Measurements from ENCODE around the gene C11orf71. TPM values are rescaled to one million over a fixed set of nuclear protein-coding genes. Genes with fewer than 3 reads are reported as not detected.

C11orf71 gene, protein sequence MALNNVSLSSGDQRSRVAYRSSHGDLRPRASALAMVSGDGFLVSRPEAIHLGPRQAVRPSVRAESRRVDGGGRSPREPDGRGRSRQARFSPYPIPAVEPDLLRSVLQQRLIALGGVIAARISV
- 1 to 10 TPM; 5.0 to 5.5 TPM for total RNA-seq

DNA sequence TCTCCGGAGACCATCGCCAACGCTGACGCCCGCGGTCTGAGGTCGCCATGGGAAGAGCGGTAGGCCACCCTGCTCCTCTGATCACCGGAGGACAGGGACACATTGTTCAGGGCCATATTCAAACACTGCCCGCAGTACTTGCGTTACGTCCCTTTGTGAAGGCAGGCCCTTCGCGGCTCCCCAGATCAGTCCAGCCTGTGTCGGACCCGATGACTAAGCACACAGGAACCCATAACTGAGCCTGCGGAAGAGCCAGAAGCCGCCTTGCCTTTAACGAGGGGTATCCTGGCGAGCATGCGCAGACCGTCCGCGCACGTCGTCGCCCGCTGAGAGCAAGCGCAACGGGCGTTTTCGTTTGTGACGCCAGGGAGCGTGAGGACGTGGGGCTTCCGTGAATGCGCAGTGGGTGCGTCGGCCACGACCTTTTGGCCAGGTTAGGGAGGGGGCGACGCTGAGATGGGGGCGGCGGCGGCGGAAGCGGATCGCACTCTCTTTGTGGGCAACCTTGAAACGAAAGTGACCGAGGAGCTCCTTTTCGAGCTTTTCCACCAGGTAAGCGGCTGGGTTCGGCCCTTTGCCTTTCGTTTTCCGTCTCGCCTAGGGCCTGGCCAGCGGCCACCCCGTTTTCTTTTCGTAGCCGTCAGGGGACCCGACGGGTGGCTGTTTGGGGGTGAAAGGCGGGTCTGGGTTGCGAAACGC is at the start of gene C11orf71, which contains the start of gene RBM7:
C11orf71 (minus strand) TSS at position 296 of the 699 bp plus-strand sequence; CDS start at position 116, 180 bp downstream.
RBM7 (plus strand) TSS at position 451 of the 699 bp plus-strand sequence; CDS start at position 457, 6 bp downstream.
- Mint-ChIP-seq H3K36me3 (peaks cover 22% of the 10 kb centered on the region), H3K27me3 (no peaks in the 10 kb centered on the region), H3K4me3 (peak within 1 kb of the TSS; percentile 97), H3K27ac (peak within 1 kb of the TSS; percentile 99), H3K4me1 (ENCODE audit: low read depth) (peaks cover 48% of the 10 kb centered on the region), H3K9me3 (no peaks in the 10 kb centered on the region)
- POLR2A ChIA-PET, result interaction anchor here (0.6 kb wide), 1 partner anchor 630 kb away, joined by 4 read pairs; no protein-coding TSS in a partner anchor
- CTCF ChIA-PET, result interaction anchor here (1.4 kb wide), 1 partner anchor 9 kb away, joined by 3 read pairs; no protein-coding TSS in a partner anchor
- DNase-seq, result peak; percentile 98
- intact Hi-C loops (cut with micrococcal nuclease), result loop anchor here (1.0 to 5.0 kb wide), 5 partner anchors 39 to 627 kb away; partner anchors contain the start of genes REXO2, USP28 and ZW10

DNA sequence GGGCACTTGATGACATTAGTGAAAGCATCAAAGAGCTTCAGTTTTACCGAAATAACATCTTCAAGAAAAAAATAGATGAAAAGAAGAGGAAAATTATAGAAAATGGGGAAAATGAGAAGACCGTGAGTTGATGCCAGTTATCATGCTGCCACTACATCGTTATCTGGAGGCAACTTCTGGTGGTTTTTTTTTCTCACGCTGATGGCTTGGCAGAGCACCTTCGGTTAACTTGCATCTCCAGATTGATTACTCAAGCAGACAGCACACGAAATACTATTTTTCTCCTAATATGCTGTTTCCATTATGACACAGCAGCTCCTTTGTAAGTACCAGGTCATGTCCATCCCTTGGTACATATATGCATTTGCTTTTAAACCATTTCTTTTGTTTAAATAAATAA is 49.5 kb upstream of the C11orf71 start:
- POLR2A ChIA-PET, result no interaction called here

DNA sequence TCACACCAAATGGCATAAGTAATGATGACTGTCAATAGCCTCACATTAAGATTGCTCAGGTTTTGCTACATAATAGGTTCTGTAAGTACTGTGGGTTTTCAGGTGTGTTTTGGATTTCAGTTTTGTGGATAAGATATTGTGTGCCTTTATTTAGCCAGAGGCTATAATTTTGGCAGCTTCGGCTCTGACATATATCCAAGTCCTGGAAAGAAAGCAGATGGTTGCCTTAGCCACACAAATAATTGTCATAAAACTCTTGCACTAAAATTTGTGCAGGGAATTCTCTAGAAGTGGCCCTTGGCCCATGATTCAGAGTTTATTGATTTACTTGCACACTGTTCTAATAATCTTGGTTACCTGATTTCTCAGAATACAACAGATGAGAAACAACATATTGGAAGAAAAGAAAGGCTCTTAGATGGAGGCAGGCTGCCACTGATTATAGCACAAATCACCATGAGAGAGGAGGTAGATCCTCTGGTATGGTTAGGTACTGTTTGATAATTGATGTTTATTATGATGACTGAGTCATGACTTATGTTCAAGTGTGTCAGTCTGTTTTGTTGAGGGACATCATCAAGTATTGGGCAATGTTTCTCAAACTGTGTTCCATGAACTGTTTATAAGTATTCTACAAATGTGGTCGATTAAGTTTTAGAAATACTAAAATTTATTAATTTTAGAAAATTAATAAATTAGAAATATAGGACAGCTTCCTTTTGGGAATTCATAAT is 48.6 kb upstream of the C11orf71 start:
- Mint-ChIP-seq H3K27ac (no peak overlapping the region), H3K4me1 (ENCODE audit: low read depth) (peaks cover 8% of the 10 kb centered on the region), H3K27me3 (no peaks in the 10 kb centered on the region), H3K9me3 (no peaks in the 10 kb centered on the region), H3K36me3 (peaks cover 45% of the 10 kb centered on the region), H3K4me3 (no peak overlapping the region)
- ChIA-PET POLR2A (no interaction called here), CTCF (no interaction called here)
- no peak for DNase-seq
- intact Hi-C loops (cut with micrococcal nuclease), result no loop called here

More for the DNA sequence above, 49.5 kb upstream of the C11orf71 start:
- no peaks in the 10 kb centered on the region for H3K9me3 Mint-ChIP-seq
- intact Hi-C loops (cut with micrococcal nuclease), result no loop called here
- no peaks in the 10 kb centered on the region for H3K27me3 Mint-ChIP-seq
- peaks cover 8% of the 10 kb centered on the region for H3K4me1 Mint-ChIP-seq (ENCODE audit: low read depth)
- H3K36me3 Mint-ChIP-seq, result peaks cover 45% of the 10 kb centered on the region
- DNase-seq, result no peak
- H3K4me3 Mint-ChIP-seq, result no peak overlapping the region
- CTCF ChIA-PET, result no interaction called here
- H3K27ac Mint-ChIP-seq, result no peak overlapping the region

DNA sequence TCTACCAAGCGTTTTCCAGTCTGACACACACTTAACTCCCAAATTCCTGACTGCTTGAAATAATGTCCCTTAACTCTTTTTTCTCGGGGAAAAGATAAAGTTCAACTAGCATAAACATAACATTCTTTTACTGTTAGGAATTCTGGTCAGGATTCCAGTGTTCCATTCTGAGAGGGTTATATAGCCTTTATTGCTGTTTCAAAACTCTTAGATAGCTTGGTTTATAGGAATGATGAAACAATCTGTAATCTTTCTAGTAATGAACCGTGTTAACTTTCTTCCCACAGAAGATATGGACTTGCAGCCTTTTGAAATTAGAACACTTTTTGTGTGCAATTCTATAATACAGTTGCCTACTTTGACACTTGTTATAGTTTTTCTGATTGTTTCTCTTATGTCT is 47.6 kb upstream of the C11orf71 start:
- peaks cover 40% of the 10 kb centered on the region for H3K36me3 Mint-ChIP-seq
- H3K27me3 Mint-ChIP-seq, result no peaks in the 10 kb centered on the region
- peaks cover 12% of the 10 kb centered on the region for H3K4me1 Mint-ChIP-seq (ENCODE audit: low read depth)
- H3K27ac Mint-ChIP-seq, result no peak overlapping the region
- ChIA-PET POLR2A (no interaction called here), CTCF (no interaction called here)
- intact Hi-C loops (cut with micrococcal nuclease), result no loop called here
- DNase-seq, result no peak
- H3K9me3 Mint-ChIP-seq, result no peaks in the 10 kb centered on the region
- no peak overlapping the region for H3K4me3 Mint-ChIP-seq

DNA sequence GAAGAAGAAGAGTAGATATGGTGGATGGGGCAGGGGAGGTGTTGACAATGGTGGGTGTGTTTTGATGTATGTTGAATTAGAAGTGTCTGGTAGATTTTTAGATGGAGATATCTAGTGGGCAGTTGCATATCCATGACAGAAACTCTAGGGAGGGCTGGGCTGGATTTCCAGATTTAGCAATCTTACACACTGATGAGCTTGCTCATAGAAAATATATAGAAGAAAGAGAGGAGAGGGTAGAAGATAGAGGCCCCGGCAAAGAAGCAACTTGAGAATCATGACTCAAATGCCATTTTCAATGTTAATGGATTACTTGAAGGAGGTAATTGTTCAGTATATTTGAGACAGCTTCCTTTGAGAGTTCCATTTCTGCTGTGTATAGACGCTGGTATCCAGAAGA is 47.1 kb upstream of the C11orf71 start:
- H3K9me3 Mint-ChIP-seq, result no peaks in the 10 kb centered on the region
- no peak for DNase-seq
- ChIA-PET CTCF (no interaction called here), POLR2A (no interaction called here)
- H3K27ac Mint-ChIP-seq, result no peak overlapping the region
- peaks cover 40% of the 10 kb centered on the region for H3K36me3 Mint-ChIP-seq
- intact Hi-C loops (cut with micrococcal nuclease), result no loop called here
- no peak overlapping the region for H3K4me3 Mint-ChIP-seq
- peaks cover 12% of the 10 kb centered on the region for H3K4me1 Mint-ChIP-seq (ENCODE audit: low read depth)
- H3K27me3 Mint-ChIP-seq, result no peaks in the 10 kb centered on the region

DNA sequence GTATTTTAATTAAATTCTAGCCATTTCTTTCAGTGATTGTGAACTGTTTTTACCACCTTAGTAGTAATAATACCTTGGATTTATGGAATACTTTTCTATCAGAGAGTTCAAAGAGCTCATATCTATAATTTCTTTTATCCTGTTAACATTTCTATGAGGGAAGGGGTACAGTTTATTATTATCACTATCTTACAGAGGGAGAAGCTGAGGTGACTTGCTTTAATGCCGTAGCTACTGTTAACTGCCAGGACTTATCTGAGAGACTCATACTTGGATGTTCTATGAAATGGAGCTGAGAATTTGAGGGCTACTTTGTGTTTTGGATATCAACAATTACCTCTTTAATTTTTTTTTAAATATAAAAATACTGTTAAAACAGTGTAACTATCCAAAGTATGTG is 42.2 kb upstream of the C11orf71 start:
- CTCF ChIA-PET, result interaction anchor here (0.8 to 1.0 kb wide), 2 partner anchors 102 to 146 kb away, joined by 4 read pairs; partner anchors contain the start of gene NNMT
- no peak for DNase-seq
- peaks cover 39% of the 10 kb centered on the region for H3K4me1 Mint-ChIP-seq (ENCODE audit: low read depth)
- no peak overlapping the region for H3K4me3 Mint-ChIP-seq
- H3K9me3 Mint-ChIP-seq, result no peaks in the 10 kb centered on the region
- POLR2A ChIA-PET, result no interaction called here
- peaks cover 30% of the 10 kb centered on the region for H3K36me3 Mint-ChIP-seq
- no peak overlapping the region for H3K27ac Mint-ChIP-seq
- H3K27me3 Mint-ChIP-seq, result no peaks in the 10 kb centered on the region
- intact Hi-C loops (cut with micrococcal nuclease), result no loop called here

DNA sequence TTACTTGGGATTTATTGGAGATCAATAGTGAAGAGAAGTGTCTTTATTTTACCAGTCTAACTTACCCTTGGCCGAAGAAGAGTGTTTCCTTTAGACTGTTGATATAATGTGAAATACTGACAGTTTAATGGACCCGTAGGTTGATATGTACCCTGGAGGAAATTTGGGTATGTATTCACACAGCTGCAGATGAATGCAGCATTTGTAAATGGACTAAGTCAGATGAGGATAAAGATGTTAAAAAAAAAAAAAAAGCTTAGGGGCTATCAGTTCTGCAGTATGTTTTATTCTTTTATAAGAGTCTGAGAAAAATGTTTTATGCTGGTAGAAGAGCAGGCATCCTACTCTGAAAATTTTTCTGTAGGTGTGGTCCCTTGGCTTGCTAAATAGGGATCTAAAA is 41.6 kb upstream of the C11orf71 start:
- H3K4me3 Mint-ChIP-seq, result no peak overlapping the region

DNA sequence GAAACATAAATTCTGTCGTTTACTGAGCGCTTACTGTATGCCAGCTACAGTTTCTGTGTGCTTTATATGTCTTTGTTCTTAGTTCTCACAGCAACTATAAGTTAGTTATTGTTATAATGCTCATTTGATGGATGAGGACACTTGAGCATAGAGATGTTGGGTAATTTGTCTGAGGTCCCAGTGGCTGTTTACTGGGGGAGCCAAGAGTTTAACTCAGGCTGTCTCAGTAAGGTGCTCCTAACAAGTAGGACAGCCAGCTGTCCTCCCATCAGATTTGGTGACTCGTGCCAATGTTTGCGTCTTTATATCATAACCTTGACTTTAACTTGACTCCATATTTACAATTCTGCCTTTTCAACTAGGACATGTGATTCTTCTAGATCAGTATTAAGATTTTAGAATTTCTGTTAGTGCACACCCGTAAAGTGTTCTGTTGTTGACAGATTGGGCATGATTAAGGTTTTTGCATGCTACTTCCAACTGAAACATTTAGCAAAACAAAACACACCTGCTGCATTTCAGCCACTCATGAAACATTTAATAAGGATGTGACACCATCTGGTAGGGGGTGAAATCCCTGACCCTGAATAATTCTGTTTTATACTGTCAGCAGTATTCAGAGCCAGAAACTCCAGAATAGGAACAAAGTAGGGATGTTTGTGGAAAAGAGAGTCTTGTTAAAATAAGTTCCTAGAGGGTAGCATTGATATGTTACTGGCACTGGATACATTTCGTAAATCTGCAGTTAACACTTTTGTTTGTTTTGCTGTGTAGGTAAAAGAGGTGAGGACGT is 40.9 kb upstream of the C11orf71 start:
- no peak overlapping the region for H3K27ac Mint-ChIP-seq
- POLR2A ChIA-PET, result no interaction called here
- no peaks in the 10 kb centered on the region for H3K27me3 Mint-ChIP-seq
- CTCF ChIA-PET, result interaction anchor here (0.9 kb wide), 1 partner anchor 112 kb away, joined by 3 read pairs; no protein-coding TSS in a partner anchor
- no peak overlapping the region for H3K4me3 Mint-ChIP-seq
- intact Hi-C loops (cut with micrococcal nuclease), result no loop called here
- DNase-seq, result no peak
- peaks cover 31% of the 10 kb centered on the region for H3K4me1 Mint-ChIP-seq (ENCODE audit: low read depth)
- peaks cover 20% of the 10 kb centered on the region for H3K36me3 Mint-ChIP-seq
- no peaks in the 10 kb centered on the region for H3K9me3 Mint-ChIP-seq

More for the DNA sequence above, 41.6 kb upstream of the C11orf71 start:
- intact Hi-C loops (cut with micrococcal nuclease), result no loop called here
- CTCF ChIA-PET, result interaction anchor here (0.8 to 1.0 kb wide), 2 partner anchors 101 to 146 kb away, joined by 4 read pairs; partner anchors contain the start of gene NNMT
- Mint-ChIP-seq H3K9me3 (no peaks in the 10 kb centered on the region), H3K27me3 (no peaks in the 10 kb centered on the region), H3K27ac (no peak overlapping the region), H3K4me1 (ENCODE audit: low read depth) (peaks cover 35% of the 10 kb centered on the region), H3K36me3 (peaks cover 26% of the 10 kb centered on the region)
- POLR2A ChIA-PET, result no interaction called here
- DNase-seq, result no peak

DNA sequence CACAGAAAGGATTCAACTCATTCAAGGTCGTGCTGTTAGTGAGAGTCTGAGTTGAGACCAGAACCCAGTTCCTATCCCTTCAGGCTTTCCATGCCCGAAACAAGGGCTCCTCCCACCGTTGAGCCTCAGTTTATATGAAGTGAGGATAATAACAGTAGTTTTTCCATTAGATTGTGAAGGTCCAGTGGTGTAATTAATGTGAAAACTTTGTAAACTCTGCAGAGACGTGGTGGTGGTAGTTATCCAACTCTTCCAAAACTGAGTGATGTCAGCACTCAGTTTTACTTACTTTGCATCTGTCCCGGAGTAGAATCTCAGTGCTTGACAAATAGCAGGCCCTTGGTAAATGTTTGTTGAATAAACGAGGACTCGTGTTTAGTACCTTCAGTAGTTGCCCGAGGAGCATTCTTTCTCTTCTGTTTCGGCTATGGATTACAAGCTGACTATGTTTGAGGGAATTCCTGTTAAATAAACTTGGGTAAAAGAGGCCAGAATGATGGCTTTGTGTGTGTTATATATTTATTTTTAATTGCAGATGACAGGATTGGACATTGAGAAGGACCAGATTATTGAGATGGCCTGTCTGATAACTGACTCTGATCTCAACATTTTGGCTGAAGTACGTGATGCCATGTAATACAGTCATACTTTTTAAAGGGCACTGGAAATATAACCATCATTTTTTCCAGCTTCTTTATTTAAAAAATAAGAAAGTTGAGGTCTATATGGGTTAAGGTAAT is 40.0 kb upstream of the C11orf71 start:
- CTCF ChIA-PET, result interaction anchor here (0.9 kb wide), 1 partner anchor 111 kb away, joined by 3 read pairs; no protein-coding TSS in a partner anchor
- H3K9me3 Mint-ChIP-seq, result no peaks in the 10 kb centered on the region
- no peak for DNase-seq
- intact Hi-C loops (cut with micrococcal nuclease), result no loop called here
- peaks cover 16% of the 10 kb centered on the region for H3K36me3 Mint-ChIP-seq
- peak overlapping the region; percentile 97 for H3K4me3 Mint-ChIP-seq
- POLR2A ChIA-PET, result interaction anchor here (1.5 kb wide), 1 partner anchor 35 kb away, joined by 3 read pairs; no protein-coding TSS in a partner anchor
- peak overlapping the region; percentile 85 for H3K27ac Mint-ChIP-seq
- no peaks in the 10 kb centered on the region for H3K27me3 Mint-ChIP-seq
- H3K4me1 Mint-ChIP-seq (ENCODE audit: low read depth), result peaks cover 31% of the 10 kb centered on the region

DNA sequence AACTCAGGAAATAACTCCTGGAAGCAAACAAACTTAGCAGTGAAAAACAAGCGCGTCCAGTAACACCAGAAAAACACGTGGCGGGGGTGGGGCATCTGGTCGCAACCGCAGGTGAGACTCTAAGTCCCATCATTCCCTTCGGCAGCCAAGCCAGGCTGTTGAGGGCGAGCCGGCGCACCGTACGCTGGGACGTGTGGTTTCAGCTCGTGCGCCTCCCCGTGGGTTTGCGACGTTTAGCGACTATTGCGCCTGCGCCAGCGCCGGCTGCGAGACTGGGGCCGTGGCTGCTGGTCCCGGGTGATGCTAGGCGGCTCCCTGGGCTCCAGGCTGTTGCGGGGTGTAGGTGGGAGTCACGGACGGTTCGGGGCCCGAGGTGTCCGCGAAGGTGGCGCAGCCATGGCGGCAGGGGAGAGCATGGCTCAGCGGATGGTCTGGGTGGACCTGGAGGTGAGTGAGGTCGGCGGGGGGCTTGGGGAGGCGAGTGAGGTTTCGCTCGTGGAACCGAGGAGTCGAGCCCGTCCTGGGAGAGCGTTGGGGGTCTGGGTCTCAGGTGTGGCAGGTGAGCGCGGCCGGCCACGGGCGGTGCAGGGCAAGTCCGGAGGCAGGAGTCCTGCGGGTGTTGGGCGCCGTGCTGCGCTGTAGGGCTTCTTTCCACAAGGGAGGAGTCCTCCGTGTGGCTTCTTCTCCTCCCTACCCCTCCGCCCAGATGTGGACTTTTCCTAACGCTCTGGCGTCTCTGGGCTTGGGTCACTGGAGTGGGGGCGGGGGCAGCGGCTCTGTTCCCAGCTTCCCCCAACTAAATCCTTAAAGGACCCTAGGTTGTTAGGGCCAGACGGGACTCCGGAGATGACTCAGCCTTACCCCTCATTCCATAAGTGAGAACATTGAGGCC is 39.2 kb upstream of the C11orf71 start, which contains the start of gene REXO2:
REXO2 (plus strand) TSS at position 239 of the 892 bp plus-strand sequence; CDS start at position 301, 62 bp downstream.
- H3K4me1 Mint-ChIP-seq (ENCODE audit: low read depth), result peaks cover 31% of the 10 kb centered on the region

More for the DNA sequence above, 39.2 kb upstream of the C11orf71 start, which contains the start of gene REXO2:
- intact Hi-C loops (cut with micrococcal nuclease), result loop anchor here (1.0 to 5.0 kb wide), 5 partner anchors 34 to 1127 kb away; partner anchors contain the start of genes C11orf71, RBM7 and TTC12
- ChIA-PET POLR2A (interaction anchor here (1.5 kb wide), 1 partner anchor 34 kb away, joined by 3 read pairs; no protein-coding TSS in a partner anchor), CTCF (interaction anchor here (0.8 to 1.1 kb wide), 4 partner anchors 41 to 99 kb away, joined by 3 to 4 read pairs (median 3); no protein-coding TSS in a partner anchor)
- Mint-ChIP-seq H3K36me3 (peaks cover 9% of the 10 kb centered on the region), H3K4me3 (peak within 1 kb of the TSS; percentile 97), H3K27me3 (no peaks in the 10 kb centered on the region), H3K27ac (peak within 1 kb of the TSS; percentile 85), H3K9me3 (no peaks in the 10 kb centered on the region)
- DNase-seq, result peak; percentile 96
